PC-9 (cell line): ENCODE results near the gene TTC7B. TPM values are rescaled to one million over a fixed set of nuclear protein-coding genes. Genes with fewer than 3 reads are reported as not detected.

Source experiments
- BruUV-seq: library from RNA; stranded (reverse); fragments of 400-500 nt; replicated peaks from 2 replicates; lab custom pipeline; 2021; lab: Mats Ljungman, UMichigan
- CTCF ChIA-PET: fragments of 300-600 bp; sonication (Branson Sonifier 250); formaldehyde crosslinking; loops from one replicate; lab custom pipeline; 2022; ENCODE audit warnings: antibody characterized with exemption; lab: Charles Lee
- POLR2A ChIA-PET: fragments of 300-600 bp; sonication (Branson Sonifier 250); formaldehyde crosslinking; loops from one replicate; lab custom pipeline; 2022; ENCODE audit warnings: antibody characterized with exemption; ENCODE audit not compliant: unreplicated experiment; lab: Charles Lee
- DNase-seq, 2 experiments: peaks; one replicate each; pipeline versions ENCODE4 v3.0.0 to v3.0.0-alpha.2; 2015 to 2022; ENCODE audit warnings: mixed read lengths in 1 of 2
- H2AFZ ChIP-seq: fragments of 200-600 bp; sonication (generic); 2 replicates; pipeline ENCODE4 v1.8.1; 2017; ENCODE audit warnings: antibody characterized with exemption
- H3F3A ChIP-seq: fragments of 200-600 bp; sonication (generic); 2 replicates; pipeline ENCODE4 v1.8.1; 2017; ENCODE audit warnings: antibody characterized with exemption, mild to moderate bottlenecking, low read depth; ENCODE audit not compliant: insufficient read depth
- H3K27ac ChIP-seq: fragments of 200-600 bp; sonication (generic); 2 replicates; pipeline ENCODE4 v1.6.1; 2016; ENCODE audit warnings: mixed run types
- H3K27me3 ChIP-seq: fragments of 200-600 bp; sonication (generic); 2 replicates; pipeline ENCODE4 v1.6.1; 2016; ENCODE audit warnings: low read depth, mixed run types; ENCODE audit not compliant: insufficient read depth
- H3K36me3 ChIP-seq: fragments of 200-600 bp; sonication (generic); 2 replicates; pipeline ENCODE4 v1.6.1; 2016; ENCODE audit warnings: low read depth, mixed run types
- H3K4me1 ChIP-seq: fragments of 200-600 bp; sonication (generic); replicated peaks from 2 replicates; pipeline ENCODE4 v1.6.1; 2016; ENCODE audit warnings: mixed run types; ENCODE audit not compliant: insufficient read depth
- H3K4me2 ChIP-seq: fragments of 200-600 bp; sonication (generic); 2 replicates; pipeline ENCODE4 v1.6.1; 2017; ENCODE audit warnings: mixed run types
- H3K4me3 ChIP-seq: fragments of 200-600 bp; sonication (generic); 2 replicates; pipeline ENCODE4 v1.6.1; 2016; ENCODE audit warnings: mixed run types
- H3K79me2 ChIP-seq: fragments of 200-600 bp; sonication (generic); 2 replicates; pipeline ENCODE4 v1.6.1; 2017; ENCODE audit warnings: low read depth, mixed run types
- H3K9me2 ChIP-seq: fragments of 200-600 bp; sonication (generic); 2 replicates; pipeline ENCODE4 v1.8.1; 2017; ENCODE audit warnings: mild to moderate bottlenecking; ENCODE audit not compliant: insufficient read depth
- H3K9me3 ChIP-seq: fragments of 200-600 bp; sonication (generic); 2 replicates; pipeline ENCODE4 v1.8.1; 2016; ENCODE audit warnings: low read depth; ENCODE audit not compliant: insufficient read depth
- H4K20me1 ChIP-seq: fragments of 200-600 bp; sonication (generic); 2 replicates; pipeline ENCODE4 v1.8.1; 2017; ENCODE audit not compliant: insufficient read depth
- EZH2 ChIP-seq: fragments of 200-600 bp; sonication (generic); IDR thresholded peaks from 2 replicates; pipeline ENCODE4 v1.8.0; 2017; ENCODE audit warnings: antibody characterized with exemption, low read depth
- intact Hi-C: fragments of 100-400 bp; cut with micrococcal nuclease; formaldehyde crosslinking; loops from one replicate; pipeline ENCODE4 v1.10.0; 2022; ENCODE audit not compliant: unreplicated experiment
- total RNA-seq: library from RNA; stranded (reverse); gene quantifications from 2 replicates; pipeline ENCODE4 v1.2.3, GENCODE V29; 2021
- TF ChIP-seq, protein P1 (sequence below): fragments of 200-600 bp; sonication (generic); conservative IDR thresholded peaks from 2 replicates; pipeline ENCODE4 v1.6.1; 2017; ENCODE audit warnings: mixed run types, antibody characterized with exemption, mild to moderate bottlenecking, moderate library complexity

Gene TTC7B
- total RNA-seq, 1 experiment from 2014 or later, result 6.8 TPM

- H3K9me2 ChIP-seq, result no peaks in the 10 kb centered on the region
- no TSS peak for BruUV-seq
- no peaks in the 10 kb centered on the region for H3K9me3 ChIP-seq
- TF ChIP-seq EZH2, result no peak
- TF ChIP-seq, protein P1, sequence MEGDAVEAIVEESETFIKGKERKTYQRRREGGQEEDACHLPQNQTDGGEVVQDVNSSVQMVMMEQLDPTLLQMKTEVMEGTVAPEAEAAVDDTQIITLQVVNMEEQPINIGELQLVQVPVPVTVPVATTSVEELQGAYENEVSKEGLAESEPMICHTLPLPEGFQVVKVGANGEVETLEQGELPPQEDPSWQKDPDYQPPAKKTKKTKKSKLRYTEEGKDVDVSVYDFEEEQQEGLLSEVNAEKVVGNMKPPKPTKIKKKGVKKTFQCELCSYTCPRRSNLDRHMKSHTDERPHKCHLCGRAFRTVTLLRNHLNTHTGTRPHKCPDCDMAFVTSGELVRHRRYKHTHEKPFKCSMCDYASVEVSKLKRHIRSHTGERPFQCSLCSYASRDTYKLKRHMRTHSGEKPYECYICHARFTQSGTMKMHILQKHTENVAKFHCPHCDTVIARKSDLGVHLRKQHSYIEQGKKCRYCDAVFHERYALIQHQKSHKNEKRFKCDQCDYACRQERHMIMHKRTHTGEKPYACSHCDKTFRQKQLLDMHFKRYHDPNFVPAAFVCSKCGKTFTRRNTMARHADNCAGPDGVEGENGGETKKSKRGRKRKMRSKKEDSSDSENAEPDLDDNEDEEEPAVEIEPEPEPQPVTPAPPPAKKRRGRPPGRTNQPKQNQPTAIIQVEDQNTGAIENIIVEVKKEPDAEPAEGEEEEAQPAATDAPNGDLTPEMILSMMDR, result no peak
- H3K4me2 ChIP-seq, result no peak overlapping the region
- H2AFZ ChIP-seq, result no peak overlapping the region
- intact Hi-C loops, result no loop called here
- no peaks in the 10 kb centered on the region for H3K36me3 ChIP-seq
- ChIA-PET POLR2A (no interaction called here), CTCF (no interaction called here)
- H3K27me3 ChIP-seq, result no peaks in the 10 kb centered on the region
- no peak for DNase-seq
- no peak overlapping the region for H3K4me3 ChIP-seq
- no peak overlapping the region for H3K27ac ChIP-seq
- no peaks in the 10 kb centered on the region for H3K4me1 ChIP-seq
- no peaks in the 10 kb centered on the region for H4K20me1 ChIP-seq
- no peaks in the 10 kb centered on the region for H3F3A ChIP-seq
- H3K79me2 ChIP-seq, result no peaks in the 10 kb centered on the region
These were observed 253.6 kb downstream of the TTC7B start for GRCh38 chr14:90562652-90563051.

DNA sequence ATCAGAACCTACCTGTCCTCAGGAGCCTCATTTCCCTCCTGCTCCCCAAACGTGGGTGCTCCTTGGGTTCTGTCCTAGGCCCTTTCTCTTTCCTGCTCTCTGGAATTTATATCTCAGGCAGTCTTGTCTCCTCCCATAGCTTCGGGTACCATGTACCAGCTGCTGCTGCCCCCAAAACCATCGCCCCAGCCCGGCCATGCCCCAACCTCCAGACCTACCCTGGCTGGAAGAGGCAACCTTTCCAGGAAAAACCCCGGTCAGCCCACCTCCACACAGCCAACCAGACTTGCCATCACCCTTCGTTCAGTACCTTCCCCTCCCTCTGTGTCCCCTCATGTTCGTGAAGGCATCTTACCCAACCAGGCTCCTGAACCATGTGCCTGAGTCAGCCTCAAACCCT is 254.3 kb downstream of the TTC7B start:
- H3K27ac ChIP-seq, result no peak overlapping the region
- H3K9me3 ChIP-seq, result no peaks in the 10 kb centered on the region
- no peak overlapping the region for H3K4me2 ChIP-seq
- H2AFZ ChIP-seq, result no peak overlapping the region
- no TSS peak for BruUV-seq
- no peaks in the 10 kb centered on the region for H3K9me2 ChIP-seq
- H3K4me1 ChIP-seq, result no peaks in the 10 kb centered on the region
- no peak for DNase-seq
- ChIA-PET CTCF (no interaction called here), POLR2A (no interaction called here)
- H3K79me2 ChIP-seq, result no peaks in the 10 kb centered on the region
- H3F3A ChIP-seq, result no peaks in the 10 kb centered on the region
- H3K36me3 ChIP-seq, result no peaks in the 10 kb centered on the region
- no peaks in the 10 kb centered on the region for H3K27me3 ChIP-seq
- no peaks in the 10 kb centered on the region for H4K20me1 ChIP-seq
- intact Hi-C loops, result no loop called here
- H3K4me3 ChIP-seq, result no peak overlapping the region
- TF ChIP-seq, protein P1, result no peak
- no peak for TF ChIP-seq EZH2

DNA sequence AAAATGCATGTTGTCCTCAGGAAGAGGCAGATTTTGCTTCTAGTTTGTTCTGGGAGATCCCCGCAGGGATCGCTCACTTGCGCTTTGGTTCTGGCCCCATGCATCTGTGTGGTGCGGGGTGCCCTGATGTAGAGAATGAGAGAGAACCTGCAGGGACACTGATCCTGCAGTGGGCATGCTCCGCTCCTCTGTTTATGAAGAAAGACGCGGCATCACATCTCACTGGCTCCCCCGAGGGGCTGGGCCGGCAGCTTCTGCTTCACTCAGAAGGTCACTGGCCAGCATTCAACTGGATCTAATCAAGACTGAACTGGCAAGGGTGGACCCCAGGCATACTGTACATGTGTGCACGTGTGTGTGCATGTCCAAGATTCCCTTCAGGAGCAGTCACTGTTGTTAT is 255.2 kb downstream of the TTC7B start:
- Histone ChIP-seq H3K9me3 (no peaks in the 10 kb centered on the region), H3K4me1 (no peaks in the 10 kb centered on the region), H3K4me3 (no peak overlapping the region), H3K9me2 (no peaks in the 10 kb centered on the region), H3K4me2 (no peak overlapping the region), H3K36me3 (no peaks in the 10 kb centered on the region), H3K79me2 (no peaks in the 10 kb centered on the region), H3K27ac (no peak overlapping the region), H3K27me3 (no peaks in the 10 kb centered on the region), H3F3A (no peaks in the 10 kb centered on the region), H4K20me1 (no peaks in the 10 kb centered on the region), H2AFZ (no peak overlapping the region)
- CTCF ChIA-PET, result no interaction called here
- TF ChIP-seq, protein P1, result no peak
- TF ChIP-seq EZH2, result no peak
- intact Hi-C loops, result no loop called here
- POLR2A ChIA-PET, result no interaction called here
- no TSS peak for BruUV-seq
- no peak for DNase-seq
